HEK293T (cell line): ENCODE data around the gene SLC12A7.

Experiments
- BHLHE40 ChIP-seq: fragments of 450-650 bp; IDR thresholded peaks from 2 replicates; pipeline ENCODE4 v1.6.1; 2016; ENCODE audit warnings: mild to moderate bottlenecking, moderate library complexity, borderline replicate concordance
- FOXA1 ChIP-seq: fragments of 450-650 bp; IDR thresholded peaks from 2 replicates; pipeline ENCODE4 v1.6.1; 2016; ENCODE audit warnings: mild to moderate bottlenecking
- FOXK2 ChIP-seq: fragments of 450-650 bp; IDR thresholded peaks from 2 replicates; pipeline ENCODE4 v1.6.1; 2016; ENCODE audit warnings: mild to moderate bottlenecking
- FOXM1 ChIP-seq: fragments of 450-650 bp; IDR thresholded peaks from 2 replicates; pipeline ENCODE4 v1.6.1; 2017; ENCODE audit warnings: mild to moderate bottlenecking, borderline replicate concordance
- HDGF ChIP-seq: fragments of 450-650 bp; IDR thresholded peaks from 2 replicates; pipeline ENCODE4 v1.6.1; 2017; ENCODE audit warnings: antibody characterized with exemption, borderline replicate concordance
- LEF1 ChIP-seq: fragments of 450-650 bp; IDR thresholded peaks from 2 replicates; pipeline ENCODE4 v1.6.1; 2017; ENCODE audit warnings: mild to moderate bottlenecking, borderline replicate concordance
- SUZ12 ChIP-seq: fragments of 450-650 bp; IDR thresholded peaks from 2 replicates; pipeline ENCODE4 v1.6.1; 2016; ENCODE audit warnings: mild to moderate bottlenecking
- TARDBP ChIP-seq: fragments of 450-650 bp; IDR thresholded peaks from 2 replicates; pipeline ENCODE4 v1.6.1; 2016
- ZNF384 ChIP-seq: fragments of 450-650 bp; IDR thresholded peaks from 2 replicates; pipeline ENCODE4 v1.6.1; 2016

DNA sequence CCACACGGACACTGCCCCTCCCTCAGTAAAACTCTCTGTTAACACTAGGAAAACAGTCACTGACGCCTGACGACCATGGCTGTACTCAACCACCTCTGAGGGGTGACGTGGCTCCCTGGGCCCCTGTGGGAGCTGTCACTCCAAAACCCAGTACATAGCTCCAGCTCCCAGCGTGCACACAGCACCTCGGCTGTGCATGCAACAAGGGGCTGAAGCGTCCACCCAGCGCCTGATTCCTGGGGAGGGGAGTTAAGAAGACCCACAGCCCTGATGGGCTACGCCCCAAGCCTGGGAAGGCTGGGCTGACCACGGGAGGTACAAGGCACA, 36.3 kb downstream of the SLC12A7 start:
- TF ChIP-seq FOXK2, result no peak
- no peak for TF ChIP-seq ZNF384
- no peak for TF ChIP-seq SUZ12
- TF ChIP-seq FOXM1, result no peak
- no peak for TF ChIP-seq FOXA1
- TF ChIP-seq LEF1, result no peak
- TF ChIP-seq HDGF, result no peak
- TF ChIP-seq BHLHE40, result no peak
- TF ChIP-seq TARDBP, result no peak
